KMS-11 (cell line): ENCODE data around the gene TTC9B.

Source experiments
- H2AFZ ChIP-seq: fragments of 200-600 bp; sonication (generic); 2 replicates; pipeline ENCODE4 v1.6.1; 2016; ENCODE audit warnings: antibody characterized with exemption, mixed run types, low read depth
- H3K27ac ChIP-seq: fragments of 200-600 bp; sonication (generic); 2 replicates; pipeline ENCODE4 v1.6.1; 2016; ENCODE audit warnings: mild to moderate bottlenecking, mixed run types
- H3K27me3 ChIP-seq: fragments of 200-600 bp; sonication (generic); 2 replicates; pipeline ENCODE4 v1.6.1; 2017; ENCODE audit warnings: mild to moderate bottlenecking, low read depth, mixed run types, moderate library complexity; ENCODE audit not compliant: insufficient read depth
- H3K36me3 ChIP-seq: fragments of 200-600 bp; sonication (generic); 2 replicates; pipeline ENCODE4 v1.6.1; 2017; ENCODE audit warnings: mild to moderate bottlenecking, mixed run types; ENCODE audit not compliant: insufficient read depth
- H3K4me1 ChIP-seq: fragments of 200-600 bp; sonication (generic); 2 replicates; pipeline ENCODE4 v1.6.1; 2016; ENCODE audit warnings: mild to moderate bottlenecking, low read depth, mixed run types; ENCODE audit not compliant: poor library complexity, severe bottlenecking
- H3K4me2 ChIP-seq: fragments of 200-600 bp; sonication (generic); 2 replicates; pipeline ENCODE4 v1.7.0; 2016; ENCODE audit warnings: mild to moderate bottlenecking, mixed run types
- H3K4me3 ChIP-seq: fragments of 200-600 bp; sonication (generic); IDR thresholded peaks from 2 replicates; pipeline ENCODE4 v1.6.1; 2017; ENCODE audit warnings: low read depth, low read length, mixed read lengths; ENCODE audit not compliant: insufficient read depth
- H3K79me2 ChIP-seq: fragments of 200-600 bp; sonication (generic); 2 replicates; pipeline ENCODE4 v1.6.1; 2016; ENCODE audit warnings: low read depth, mixed run types; ENCODE audit not compliant: insufficient read depth
- H3K9ac ChIP-seq: fragments of 200-600 bp; sonication (generic); 2 replicates; pipeline ENCODE4 v1.6.1; 2016; ENCODE audit warnings: mild to moderate bottlenecking, mixed run types
- H4K20me1 ChIP-seq: fragments of 200-600 bp; sonication (generic); 2 replicates; pipeline ENCODE4 v1.6.1; 2016; ENCODE audit warnings: mild to moderate bottlenecking, mixed run types; ENCODE audit not compliant: insufficient read depth
- CTCF ChIP-seq: fragments of 200-600 bp; sonication (generic); conservative IDR thresholded peaks from 2 replicates; pipeline ENCODE4 v1.6.1; 2017; ENCODE audit warnings: low read depth, mild to moderate bottlenecking, antibody characterized with exemption, low read length, moderate library complexity, mixed read lengths

The TTC9B gene

DNA sequence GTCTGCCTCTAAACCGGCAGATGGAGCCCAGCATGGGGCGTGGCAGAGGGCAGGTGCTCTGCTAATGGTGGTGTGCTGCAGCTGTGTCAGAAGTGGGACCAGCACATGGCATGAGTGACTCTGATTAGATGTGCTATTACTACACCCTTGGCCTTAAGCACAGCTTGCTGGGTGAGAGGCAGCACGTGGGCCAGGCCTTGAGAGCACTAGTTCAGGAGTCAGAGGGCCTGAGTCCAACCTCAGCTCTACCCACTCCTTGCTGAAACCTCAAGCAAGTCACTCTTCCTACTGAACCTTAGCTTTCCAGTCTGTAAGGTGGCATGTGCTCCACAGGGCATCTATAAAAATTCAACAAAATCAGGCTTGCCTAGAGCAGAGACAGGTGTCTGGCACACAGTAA lies 44.2 kb upstream of the TTC9B start:
- Histone ChIP-seq H4K20me1 (no peaks in the 10 kb centered on the region), H3K36me3 (no peaks in the 10 kb centered on the region; the same call in 1 of the 2 replicates)

DNA sequence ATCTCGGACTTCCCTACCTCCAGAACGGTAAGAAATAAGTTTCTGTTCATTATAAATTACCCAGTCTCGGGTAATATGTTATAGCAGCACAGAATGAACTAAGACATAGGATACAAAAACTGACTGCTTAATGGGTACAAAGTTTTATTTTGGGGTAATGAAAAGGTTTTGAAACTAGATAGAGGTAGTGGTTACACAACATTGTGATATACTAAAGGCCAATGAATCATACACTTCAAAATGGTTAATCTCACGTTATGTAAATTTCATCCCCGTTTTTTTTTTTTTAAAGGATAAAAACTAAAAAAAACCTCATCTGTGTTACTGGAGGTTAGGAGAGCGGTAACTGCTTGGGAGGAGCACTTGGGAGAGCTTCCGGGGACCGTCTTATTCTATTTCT lies 43.4 kb upstream of the TTC9B start:
- no peak overlapping the region for H3K9ac ChIP-seq
- no peaks in the 10 kb centered on the region for H4K20me1 ChIP-seq
- H2AFZ ChIP-seq, result no peak overlapping the region
- no peak for TF ChIP-seq CTCF
- H3K27ac ChIP-seq, result no peak overlapping the region
- H3K36me3 ChIP-seq, result no peaks in the 10 kb centered on the region; the same call in 1 of the 2 replicates
- no peak overlapping the region for H3K4me3 ChIP-seq
- H3K27me3 ChIP-seq, result no peaks in the 10 kb centered on the region
- H3K4me1 ChIP-seq, result no peaks in the 10 kb centered on the region
- peaks cover 27% of the 10 kb centered on the region; the same call in 1 of the 2 replicates for H3K79me2 ChIP-seq
- H3K4me2 ChIP-seq, result no peak overlapping the region

More for the DNA sequence above, 44.2 kb upstream of the TTC9B start:
- Histone ChIP-seq H3K79me2 (peaks cover 30% of the 10 kb centered on the region; the same call in 1 of the 2 replicates), H3K4me3 (no peak overlapping the region), H3K4me1 (no peaks in the 10 kb centered on the region), H3K27me3 (no peaks in the 10 kb centered on the region), H2AFZ (no peak overlapping the region), H3K4me2 (no peak overlapping the region), H3K27ac (no peak overlapping the region), H3K9ac (no peak overlapping the region)
- TF ChIP-seq CTCF, result no peak

- H3K4me1 ChIP-seq, result no peaks in the 10 kb centered on the region
- no peak for TF ChIP-seq CTCF
- H4K20me1 ChIP-seq, result no peaks in the 10 kb centered on the region
- H3K9ac ChIP-seq, result no peak overlapping the region
- H3K79me2 ChIP-seq, result peaks cover 25% of the 10 kb centered on the region; the same call in 1 of the 2 replicates
- no peak overlapping the region for H3K4me3 ChIP-seq
- no peak overlapping the region for H3K4me2 ChIP-seq
- no peaks in the 10 kb centered on the region for H3K27me3 ChIP-seq
- H3K36me3 ChIP-seq, result no peaks in the 10 kb centered on the region
- H2AFZ ChIP-seq, result no peak overlapping the region
- H3K27ac ChIP-seq, result no peak overlapping the region
These were observed 38.9 kb upstream of the TTC9B start for GRCh38 chr19:40257096-40257517.

DNA sequence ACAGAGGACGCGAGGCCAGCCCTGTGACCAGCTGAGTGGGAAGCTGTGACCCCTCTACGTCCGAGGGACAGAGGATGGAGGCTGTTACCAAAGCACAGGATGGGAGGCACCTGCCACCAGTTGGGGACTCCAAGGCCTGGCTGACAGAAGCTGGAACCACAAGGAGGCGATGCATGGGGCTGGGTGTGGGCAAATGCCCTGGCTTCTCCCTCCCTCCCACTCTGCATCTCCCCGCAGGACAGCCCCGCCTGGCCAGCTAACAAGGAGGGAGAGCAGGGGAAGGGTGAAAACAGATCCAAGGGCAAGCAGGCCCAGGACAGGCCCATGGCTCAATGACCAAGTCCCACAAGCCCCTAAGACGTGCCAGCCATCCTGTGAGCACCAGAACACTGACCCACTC lies 38.3 kb upstream of the TTC9B start:
- no peak for TF ChIP-seq CTCF
- Histone ChIP-seq H3K4me1 (no peaks in the 10 kb centered on the region), H3K27me3 (no peaks in the 10 kb centered on the region), H3K4me2 (no peak overlapping the region), H2AFZ (no peak overlapping the region), H3K79me2 (peaks cover 25% of the 10 kb centered on the region; the same call in 1 of the 2 replicates), H3K9ac (no peak overlapping the region), H3K4me3 (no peak overlapping the region), H3K36me3 (peaks cover 1% of the 10 kb centered on the region; the same call in 1 of the 2 replicates), H4K20me1 (no peaks in the 10 kb centered on the region), H3K27ac (no peak overlapping the region)
